Spleen (tissue), 11 donors: Measurements from ENCODE around the gene PHC2. TPM values are rescaled to one million over a fixed set of nuclear protein-coding genes. Genes with fewer than 3 reads are reported as not detected.

Experiments used
- DNase-seq: peaks from one replicate; pipeline ENCODE4 v3.0.0-alpha.2; 2020
- H3K27ac ChIP-seq, 8 donors: fragments of 200-600 bp; sonication (generic) in 7 of 8; 1 replicate in 4 of 8; 2 replicates in 4 of 8; pipeline versions ENCODE4 v1.5.0 to v1.8.0; 2016 to 2021; ENCODE audit warnings: inconsistent platforms in 4 of 8, mild to moderate bottlenecking in 4 of 8, moderate library complexity in 1 of 8
- H3K27me3 ChIP-seq, 7 donors: fragments of 200-600 bp; sonication (generic) in 6 of 7; replicated peaks in 1 of 7; 1 replicate in 4 of 7; 2 replicates in 3 of 7; pipeline versions ENCODE4 v1.5.0 to v1.8.0; 2016 to 2021; ENCODE audit warnings: inconsistent platforms in 3 of 7, mild to moderate bottlenecking in 1 of 7
- H3K36me3 ChIP-seq, 6 donors: fragments of 200-600 bp; sonication (generic) in 5 of 6; 1 replicate in 4 of 6; 2 replicates in 2 of 6; pipeline versions ENCODE4 v1.5.0 to v1.8.0; 2016 to 2021; ENCODE audit warnings: inconsistent platforms in 2 of 6
- H3K4me1 ChIP-seq, 6 donors: fragments of 200-600 bp; sonication (generic) in 5 of 6; 1 replicate in 3 of 6; 2 replicates in 3 of 6; pipeline versions ENCODE4 v1.5.0 to v1.8.0; 2016 to 2021; ENCODE audit warnings: inconsistent platforms in 3 of 6
- H3K4me3 ChIP-seq, 8 donors: fragments of 200-600 bp; sonication (generic) in 7 of 8; 1 replicate in 4 of 8; 2 replicates in 4 of 8; pipeline versions ENCODE4 v1.5.0 to v1.8.0; 2016 to 2021; ENCODE audit warnings: inconsistent platforms in 4 of 8, mild to moderate bottlenecking in 4 of 8, moderate library complexity in 2 of 8
- H3K9me3 ChIP-seq, 8 donors: fragments of 200-600 bp; sonication (generic) in 7 of 8; 1 replicate in 4 of 8; 2 replicates in 4 of 8; pipeline versions ENCODE4 v1.5.0 to v1.8.0; 2016 to 2021; ENCODE audit warnings: inconsistent platforms in 4 of 8
- CTCF ChIP-seq, 11 experiments: fragments of 200-600 bp in 7 of 11; fragments of 450-650 bp in 4 of 11; sonication (generic) in 4 of 11; IDR thresholded peaks in 8 of 11; conservative IDR thresholded peaks in 3 of 11; 1 replicate in 7 of 11; 2 replicates in 4 of 11; pipeline versions ENCODE4 v1.4.0 to v1.8.0; 2016 to 2021; ENCODE audit warnings: antibody characterized with exemption in 11 of 11, inconsistent platforms in 4 of 11, mild to moderate bottlenecking in 1 of 11
- POLR2A ChIP-seq, 3 donors: fragments of 450-650 bp; IDR thresholded peaks; one replicate each; pipeline ENCODE4 v1.5.1; 2017; ENCODE audit warnings: antibody characterized with exemption in 3 of 3, mild to moderate bottlenecking in 1 of 3
- POLR2AphosphoS5 ChIP-seq, 3 donors: sonication (generic); formaldehyde crosslinking; IDR thresholded peaks; one replicate each; pipeline ENCODE4 v1.5.1; 2017; ENCODE audit warnings: antibody characterized with exemption in 3 of 3
- WGBS, 5 donors: extraction: QIAGEN DNeasy Blood & Tissue Kit in 3 of 5; methylation state at CpG; one replicate each; pipeline versions ENCODE4 v1.1.5 to v1.1.7; 2013 to 2018; 5-methylcytosine and 5-hydroxymethylcytosine counted together
- intact Hi-C: fragments of 100-400 bp; cut with DNase I; formaldehyde crosslinking; loops from one replicate; pipeline ENCODE4 v1.15.0; 2023; ENCODE audit warnings: low total_unique reads
- polyA plus RNA-seq, 3 donors: library from polyadenylated mRNA; stranded (reverse); fragments of 200-250 nt; gene quantifications; one replicate each; pipeline ENCODE4 v1.2.1, GENCODE V29; 2013
- total RNA-seq, 7 donors: library from RNA; depleted of rRNA in 3 of 7; stranded (reverse); fragments of >200 nt in 3 of 7; fragmentation: NEBNext Ultra II Directional in 4 of 7; extraction: Animal tissue kit (Norgen Biotek cat#: 25700) in 4 of 7; gene quantifications; one replicate each; pipeline versions ENCODE4 v1.1.0 to v1.2.1, GENCODE V29; 2016 to 2021
- donor health status: healthy with polysubstance abuse.
- donor health status: DM: no; HTN: no; CAD: no; lungs with moderate emphysema.
- donor health status: DM: no; HTN: no; CAD: no.
- donor health status: Bipolar disorder and iron deficiency.
- donor health status: healthy.
- donor health status: DM: no; HTN: no; CAD: no.
- donor health status: DM: yes; HTN: yes; CAD: no.

Gene PHC2
- total and polyA plus RNA-seq, 10 donors: 51.1 to 272 (median 136) TPM

- Histone ChIP-seq H3K9me3 (no peaks in the 10 kb centered on the region), H3K36me3 (no peaks in the 10 kb centered on the region), H3K4me1 (peaks cover 0 to 29% (median 12%) of the 10 kb centered on the region in 6 donors), H3K4me3 (no peak overlapping the region), H3K27me3 (no peaks in the 10 kb centered on the region), H3K27ac (no peak overlapping the region)
- no peak for DNase-seq
- WGBS, 5 donors: 43 to 94% (median 82%) methylated on average over 2 of the region's 2 CpGs
- TF ChIP-seq POLR2A (IDR thresholded peaks at IDR 0.05) (no peak), CTCF (IDR thresholded peaks at IDR 0.05 in 8 of 11, conservative IDR thresholded peaks at IDR 0.05 in 3 of 11) (no peak), POLR2AphosphoS5 (IDR thresholded peaks at IDR 0.05) (no peak)
- intact Hi-C loops: no loop called here
These were observed 33.8 kb downstream of the PHC2 start for GRCh38 chr1:33397125-33397506.

GRCh38 chr1:33396188-33397124 lies 34.4 kb downstream of the PHC2 start:
- no peak for DNase-seq
- TF ChIP-seq CTCF (IDR thresholded peaks at IDR 0.05 in 8 of 11, conservative IDR thresholded peaks at IDR 0.05 in 3 of 11): no peak
- no peak for TF ChIP-seq POLR2AphosphoS5 (IDR thresholded peaks at IDR 0.05)
- no peak for TF ChIP-seq POLR2A (IDR thresholded peaks at IDR 0.05)
- no peaks in the 10 kb centered on the region for H3K27me3 ChIP-seq
- 29 to 34% (median 31%) methylated on average over 10 of the region's 10 CpGs for WGBS, 5 donors
- H3K4me1 ChIP-seq: peaks cover 0 to 29% (median 12%) of the 10 kb centered on the region in 6 donors
- H3K9me3 ChIP-seq: no peaks in the 10 kb centered on the region
- intact Hi-C loops: no loop called here
- no peak overlapping the region for H3K27ac ChIP-seq
- H3K36me3 ChIP-seq: no peaks in the 10 kb centered on the region
- H3K4me3 ChIP-seq: no peak overlapping the region

- Histone ChIP-seq H3K27me3 (no peaks in the 10 kb centered on the region), H3K9me3 (no peaks in the 10 kb centered on the region), H3K4me1 (peaks cover 0 to 33% (median 13%) of the 10 kb centered on the region in 6 donors), H3K27ac (no peak overlapping the region), H3K4me3 (no peak overlapping the region), H3K36me3 (no peaks in the 10 kb centered on the region)
- WGBS, 5 donors: 73 to 86% (median 81%) methylated on average over 5 of the region's 5 CpGs
- DNase-seq: no peak
- TF ChIP-seq CTCF (IDR thresholded peaks at IDR 0.05 in 8 of 11, conservative IDR thresholded peaks at IDR 0.05 in 3 of 11): no peak
- no peak for TF ChIP-seq POLR2AphosphoS5 (IDR thresholded peaks at IDR 0.05)
- no peak for TF ChIP-seq POLR2A (IDR thresholded peaks at IDR 0.05)
- intact Hi-C loops: no loop called here
These were observed 36.1 kb downstream of the PHC2 start for GRCh38 chr1:33394770-33395169.

- TF ChIP-seq CTCF (IDR thresholded peaks at IDR 0.05 in 8 of 11, conservative IDR thresholded peaks at IDR 0.05 in 3 of 11) (no peak), POLR2A (IDR thresholded peaks at IDR 0.05) (no peak), POLR2AphosphoS5 (IDR thresholded peaks at IDR 0.05) (no peak)
- no peak for DNase-seq
- H3K4me3 ChIP-seq: no peak overlapping the region
- no peaks in the 10 kb centered on the region for H3K36me3 ChIP-seq
- intact Hi-C loops: no loop called here
- no peaks in the 10 kb centered on the region for H3K27me3 ChIP-seq
- no peaks in the 10 kb centered on the region for H3K9me3 ChIP-seq
- no peak overlapping the region for H3K27ac ChIP-seq
- H3K4me1 ChIP-seq: peaks cover 0 to 40% (median 19%) of the 10 kb centered on the region in 6 donors
These were observed 36.9 kb downstream of the PHC2 start for GRCh38 chr1:33393991-33394390.
